PC-3 (cell line): ENCODE measurements around the gene FXYD3.

Source experiments
- CTCF ChIP-seq: fragments of 300-600 bp; sonication (generic); conservative IDR thresholded peaks from 2 replicates; pipeline ENCODE4 v1.5.1; 2017; ENCODE audit warnings: antibody characterized with exemption, low read depth, mild to moderate bottlenecking, low read length
- EZH2 ChIP-seq: fragments of 300-600 bp; sonication (generic); IDR thresholded peaks from one replicate; pipeline ENCODE4 v1.6.1; 2017; ENCODE audit warnings: antibody characterized with exemption, mild to moderate bottlenecking, low read length; ENCODE audit not compliant: unreplicated experiment
- EZH2phosphoT487 ChIP-seq: fragments of 300-600 bp; sonication (generic); IDR thresholded peaks from 2 replicates; pipeline ENCODE4 v1.6.1; 2018; ENCODE audit warnings: mild to moderate bottlenecking, antibody characterized with exemption, low read length, borderline replicate concordance

GRCh38 chr19:35106291-35106583, 9.4 kb upstream of the FXYD3 start:
- TF ChIP-seq CTCF (no peak), EZH2 (no peak), EZH2phosphoT487 (no peak)
